Brain microvascular endothelial cell (primary cell): ENCODE data around the gene LGI2.
"Not testable (repeated sequence)": the region's sequence is repeated elsewhere in the genome, so short reads cannot be mapped to it uniquely, and the experiment has no call there.

Source experiments
- DNase-seq: peaks from one replicate; pipeline ENCODE4 v3.0.0-alpha.2; 2020
- H3K27ac ChIP-seq: fragments of 250-450 bp; sonication (Bioruptor Pico); 2 replicates; pipeline ENCODE4 v1.5.1; 2020; ENCODE audit warnings: mild to moderate bottlenecking, moderate library complexity
- H3K27me3 ChIP-seq: fragments of 250-450 bp; sonication (Bioruptor Pico); replicated peaks from 2 replicates; pipeline ENCODE4 v1.5.1; 2020; ENCODE audit warnings: mild to moderate bottlenecking
- H3K36me3 ChIP-seq: fragments of 250-450 bp; sonication (Bioruptor Pico); replicated peaks from 2 replicates; pipeline ENCODE4 v1.5.1; 2020; ENCODE audit warnings: mild to moderate bottlenecking
- H3K4me3 ChIP-seq: 2 replicates; pipeline ENCODE4 v1.5.1; 2011; ENCODE audit warnings: low read depth, mild to moderate bottlenecking, control low read depth, low read length, moderate library complexity
- CTCF ChIP-seq: IDR thresholded peaks from 2 replicates; pipeline ENCODE4 v1.5.1; 2011; ENCODE audit warnings: low read depth, mild to moderate bottlenecking, moderate library complexity, low read length, control low read depth, inconsistent platforms; ENCODE audit errors: missing control alignments
- in situ Hi-C: cut with HindIII; loops from 2 replicates; pipeline ENCODE4 v1.10.0; 2017; ENCODE audit warnings: low sequenced_read_pairs, low pct_ligation_motif_present

LGI2 gene

GRCh38 chr4:25070545-25070944, 39.8 kb upstream of the LGI2 start:
- in situ Hi-C loops: no loop called here
- Histone ChIP-seq H3K27me3 (peaks cover 2% of the 10 kb centered on the region), H3K36me3 (no peaks in the 10 kb centered on the region), H3K27ac (no peak overlapping the region), H3K4me3 (no peak overlapping the region)
- TF ChIP-seq CTCF: no peak
- DNase-seq: no peak

DNA sequence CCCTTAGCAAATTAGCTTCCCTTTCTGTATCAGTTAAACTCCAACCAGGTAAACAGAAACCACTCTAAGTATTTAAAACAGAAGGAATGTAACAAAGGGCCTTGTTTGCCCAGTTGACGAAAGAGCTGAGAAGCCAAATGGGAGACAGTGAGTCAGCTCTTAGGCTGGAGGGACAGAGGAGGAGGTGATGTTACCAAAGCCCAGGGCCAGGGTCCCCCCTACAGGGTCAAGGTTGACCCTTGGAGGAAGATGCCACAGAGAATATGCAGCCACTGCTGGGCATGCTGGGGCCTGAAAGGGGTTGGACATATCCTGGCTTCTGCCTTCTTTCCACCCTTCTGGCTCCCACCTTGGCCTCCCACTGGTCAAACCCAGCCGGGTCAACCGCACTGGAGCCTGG, 38.3 kb upstream of the LGI2 start:
- no peak for DNase-seq
- Histone ChIP-seq H3K4me3 (no peak overlapping the region), H3K36me3 (no peaks in the 10 kb centered on the region), H3K27ac (no peak overlapping the region), H3K27me3 (no peaks in the 10 kb centered on the region)
- in situ Hi-C loops: no loop called here
- TF ChIP-seq CTCF: no peak

GRCh38 chr4:25068386-25068785, 37.6 kb upstream of the LGI2 start:
- DNase-seq: no peak
- in situ Hi-C loops: no loop called here
- H3K4me3 ChIP-seq: no peak overlapping the region
- no peak overlapping the region for H3K27ac ChIP-seq
- no peaks in the 10 kb centered on the region for H3K36me3 ChIP-seq
- TF ChIP-seq CTCF: no peak
- H3K27me3 ChIP-seq: no peaks in the 10 kb centered on the region

GRCh38 chr4:25065932-25066590, 35.3 kb upstream of the LGI2 start:
- in situ Hi-C loops: no loop called here

GRCh38 chr4:25065431-25065858, 34.7 kb upstream of the LGI2 start:
- no peaks in the 10 kb centered on the region for H3K27me3 ChIP-seq
- no peak for DNase-seq
- H3K36me3 ChIP-seq: no peaks in the 10 kb centered on the region
- no peak for TF ChIP-seq CTCF
- in situ Hi-C loops: no loop called here
- no peak overlapping the region for H3K4me3 ChIP-seq
- H3K27ac ChIP-seq: no peak overlapping the region

More at GRCh38 chr4:25065932-25066590, 35.3 kb upstream of the LGI2 start:
- no peak for DNase-seq
- TF ChIP-seq CTCF: no peak
- Histone ChIP-seq H3K36me3 (no peaks in the 10 kb centered on the region), H3K27ac (no peak overlapping the region), H3K4me3 (no peak overlapping the region), H3K27me3 (no peaks in the 10 kb centered on the region)

DNA sequence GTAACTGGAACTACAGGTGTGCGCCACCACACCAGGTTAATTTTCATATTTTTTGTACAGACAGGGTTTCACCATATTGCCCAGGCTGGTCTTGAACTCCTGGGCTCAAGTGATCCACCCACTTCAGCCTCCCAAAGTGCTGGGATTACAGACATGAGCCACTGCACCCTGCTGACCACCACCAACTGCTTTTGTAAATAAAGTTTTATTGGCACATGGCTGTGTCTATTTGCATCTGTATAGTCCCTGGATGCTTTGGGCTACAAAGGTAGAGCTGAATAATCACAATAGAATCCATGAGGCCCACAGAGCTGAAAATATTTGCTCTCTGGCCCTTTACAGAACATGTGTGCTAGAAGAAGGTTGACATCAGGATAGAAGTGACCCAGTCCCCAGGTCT, 33.7 kb upstream of the LGI2 start:
- H3K4me3 ChIP-seq, H3K27ac ChIP-seq, in situ Hi-C loops, DNase-seq, H3K27me3 ChIP-seq, H3K36me3 ChIP-seq: not testable (repeated sequence)
